GM13977 (cell line): Measurements from ENCODE around the gene NOP16.

Experiments used
- DNase-seq: peaks from one replicate; pipeline ENCODE4 v3.0.0; 2012; ENCODE audit warnings: low spot score
- CTCF ChIP-seq: IDR thresholded peaks from 2 replicates; pipeline ENCODE4 v1.5.1; 2012; ENCODE audit warnings: mild to moderate bottlenecking, control low read depth; ENCODE audit not compliant: insufficient read depth; ENCODE audit errors: extremely low read depth, missing control alignments
- in situ Hi-C: fragments of 300-500 bp; cut with MboI; formaldehyde crosslinking; loops from one replicate; pipeline ENCODE4 v1.12.0; 2022; ENCODE audit warnings: low sequenced_read_pairs, low pct_unique_long_range_greater_than_20kb, mixed read lengths, inconsistent platforms; ENCODE audit not compliant: unreplicated experiment

Gene NOP16

GRCh38 chr5:176337913-176338312 is 50.5 kb downstream of the NOP16 start:
- no peak for TF ChIP-seq CTCF
- in situ Hi-C loops, result no loop called here
- DNase-seq, result no peak

- in situ Hi-C loops, result no loop called here
- DNase-seq, result no peak
- no peak for TF ChIP-seq CTCF
These were observed 54.2 kb downstream of the NOP16 start for GRCh38 chr5:176334031-176334770.
